ENCODE results near the gene GCNA. TPM values are rescaled to one million over a fixed set of nuclear protein-coding genes. Genes with fewer than 3 reads are reported as not detected.

GCNA gene
- total and polyA plus RNA-seq, 2 of the 13 experiments (the other 11 are each of a cell fraction or from before 2014, with no cell fraction given): 0.38 to 0.66 TPM

DNA sequence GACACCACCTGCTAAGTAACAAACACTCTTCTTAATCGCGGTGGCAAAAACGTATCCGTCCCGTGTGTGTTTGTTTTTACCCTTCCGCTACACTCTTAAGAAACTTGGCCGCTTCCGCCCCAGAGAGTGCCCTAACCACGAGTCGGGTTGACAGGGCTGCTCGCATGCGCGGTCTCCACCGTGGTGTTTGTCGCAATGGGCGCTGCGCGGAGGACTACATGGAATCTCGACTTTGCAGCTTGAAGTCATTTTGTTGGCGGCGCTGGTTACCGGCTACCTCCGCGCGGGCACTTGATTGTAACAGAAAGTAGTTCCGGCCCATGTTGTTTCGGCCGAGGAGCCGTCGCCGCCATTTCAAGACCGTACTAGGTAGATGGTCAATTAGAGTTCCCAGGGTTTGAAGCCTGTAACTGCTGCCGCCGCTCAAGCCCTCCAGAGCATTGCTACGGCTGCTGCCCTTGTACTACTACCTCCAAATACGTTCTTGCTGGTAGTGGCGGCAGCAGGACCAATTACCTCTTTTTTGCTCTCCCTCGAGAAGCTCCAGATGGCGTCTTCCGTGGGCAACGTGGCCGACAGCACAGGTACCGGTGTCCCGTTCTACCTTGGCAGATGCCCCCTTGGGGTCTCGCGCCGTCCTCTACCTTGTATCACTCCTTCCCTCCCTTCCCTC is 45.3 kb upstream of the GCNA start, which contains the start of gene OGT (continued):
- no peak for TF ChIP-seq ZFP1 (CRISPR knock-in tag; IDR thresholded peaks at IDR 0.05)
- peak; percentile 69; the same call in 1 of the 2 replicates for TF ChIP-seq ZFP90 (CRISPR knock-in tag; IDR thresholded peaks at IDR 0.05; ENCODE audit: borderline replicate concordance)
- TF ChIP-seq ZNF557 (CRISPR knock-in tag; IDR thresholded peaks at IDR 0.05): 0 out of 2 replicates have a peak, but pooled peaks have one; percentile 55
- TF ChIP-seq YEATS2 (CRISPR knock-in tag; IDR thresholded peaks at IDR 0.05; ENCODE audit: borderline replicate concordance): peak; percentile 78; the same call in 1 of the 2 replicates
- TF ChIP-seq, protein P1, sequence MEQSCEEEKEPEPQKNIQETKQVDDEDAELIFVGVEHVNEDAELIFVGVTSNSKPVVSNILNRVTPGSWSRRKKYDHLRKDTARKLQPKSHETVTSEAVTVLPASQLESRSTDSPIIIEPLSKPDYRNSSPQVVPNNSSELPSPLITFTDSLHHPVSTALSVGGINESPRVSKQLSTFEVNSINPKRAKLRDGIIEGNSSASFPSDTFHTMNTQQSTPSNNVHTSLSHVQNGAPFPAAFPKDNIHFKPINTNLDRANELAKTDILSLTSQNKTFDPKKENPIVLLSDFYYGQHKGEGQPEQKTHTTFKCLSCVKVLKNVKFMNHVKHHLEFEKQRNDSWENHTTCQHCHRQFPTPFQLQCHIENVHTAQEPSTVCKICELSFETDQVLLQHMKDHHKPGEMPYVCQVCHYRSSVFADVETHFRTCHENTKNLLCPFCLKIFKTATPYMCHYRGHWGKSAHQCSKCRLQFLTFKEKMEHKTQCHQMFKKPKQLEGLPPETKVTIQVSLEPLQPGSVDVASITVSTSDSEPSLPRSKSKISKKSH (CRISPR knock-in tag; IDR thresholded peaks at IDR 0.05; ENCODE audit: borderline replicate concordance): no peak
- TF ChIP-seq SIN3A (IDR thresholded peaks at IDR 0.05; ENCODE audit: borderline replicate concordance, low read depth, low read length): peak; percentile 90; the same call in 1 of the 2 replicates
- no peak for TF ChIP-seq ATRX (CRISPR knock-in tag; IDR thresholded peaks at IDR 0.05; ENCODE audit: borderline replicate concordance)
- TF ChIP-seq, protein P2, sequence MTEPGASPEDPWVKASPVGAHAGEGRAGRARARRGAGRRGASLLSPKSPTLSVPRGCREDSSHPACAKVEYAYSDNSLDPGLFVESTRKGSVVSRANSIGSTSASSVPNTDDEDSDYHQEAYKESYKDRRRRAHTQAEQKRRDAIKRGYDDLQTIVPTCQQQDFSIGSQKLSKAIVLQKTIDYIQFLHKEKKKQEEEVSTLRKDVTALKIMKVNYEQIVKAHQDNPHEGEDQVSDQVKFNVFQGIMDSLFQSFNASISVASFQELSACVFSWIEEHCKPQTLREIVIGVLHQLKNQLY (CRISPR knock-in tag; IDR thresholded peaks at IDR 0.05): no peak
- TF ChIP-seq, protein P3, sequence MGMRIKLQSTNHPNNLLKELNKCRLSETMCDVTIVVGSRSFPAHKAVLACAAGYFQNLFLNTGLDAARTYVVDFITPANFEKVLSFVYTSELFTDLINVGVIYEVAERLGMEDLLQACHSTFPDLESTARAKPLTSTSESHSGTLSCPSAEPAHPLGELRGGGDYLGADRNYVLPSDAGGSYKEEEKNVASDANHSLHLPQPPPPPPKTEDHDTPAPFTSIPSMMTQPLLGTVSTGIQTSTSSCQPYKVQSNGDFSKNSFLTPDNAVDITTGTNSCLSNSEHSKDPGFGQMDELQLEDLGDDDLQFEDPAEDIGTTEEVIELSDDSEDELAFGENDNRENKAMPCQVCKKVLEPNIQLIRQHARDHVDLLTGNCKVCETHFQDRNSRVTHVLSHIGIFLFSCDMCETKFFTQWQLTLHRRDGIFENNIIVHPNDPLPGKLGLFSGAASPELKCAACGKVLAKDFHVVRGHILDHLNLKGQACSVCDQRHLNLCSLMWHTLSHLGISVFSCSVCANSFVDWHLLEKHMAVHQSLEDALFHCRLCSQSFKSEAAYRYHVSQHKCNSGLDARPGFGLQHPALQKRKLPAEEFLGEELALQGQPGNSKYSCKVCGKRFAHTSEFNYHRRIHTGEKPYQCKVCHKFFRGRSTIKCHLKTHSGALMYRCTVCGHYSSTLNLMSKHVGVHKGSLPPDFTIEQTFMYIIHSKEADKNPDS (CRISPR knock-in tag; IDR thresholded peaks at IDR 0.05): no peak
- no peak for TF ChIP-seq ZNF558 (CRISPR knock-in tag; IDR thresholded peaks at IDR 0.05; ENCODE audit: borderline replicate concordance)
- no peak for TF ChIP-seq PTBP1 (IDR thresholded peaks at IDR 0.05; ENCODE audit: low read depth, low read length, poor library complexity, severe bottlenecking)
- TF ChIP-seq ZNF766 (CRISPR knock-in tag; IDR thresholded peaks at IDR 0.05; ENCODE audit: borderline replicate concordance): peak; percentile 55; the same call in 1 of the 2 replicates
- TF ChIP-seq, protein P4, sequence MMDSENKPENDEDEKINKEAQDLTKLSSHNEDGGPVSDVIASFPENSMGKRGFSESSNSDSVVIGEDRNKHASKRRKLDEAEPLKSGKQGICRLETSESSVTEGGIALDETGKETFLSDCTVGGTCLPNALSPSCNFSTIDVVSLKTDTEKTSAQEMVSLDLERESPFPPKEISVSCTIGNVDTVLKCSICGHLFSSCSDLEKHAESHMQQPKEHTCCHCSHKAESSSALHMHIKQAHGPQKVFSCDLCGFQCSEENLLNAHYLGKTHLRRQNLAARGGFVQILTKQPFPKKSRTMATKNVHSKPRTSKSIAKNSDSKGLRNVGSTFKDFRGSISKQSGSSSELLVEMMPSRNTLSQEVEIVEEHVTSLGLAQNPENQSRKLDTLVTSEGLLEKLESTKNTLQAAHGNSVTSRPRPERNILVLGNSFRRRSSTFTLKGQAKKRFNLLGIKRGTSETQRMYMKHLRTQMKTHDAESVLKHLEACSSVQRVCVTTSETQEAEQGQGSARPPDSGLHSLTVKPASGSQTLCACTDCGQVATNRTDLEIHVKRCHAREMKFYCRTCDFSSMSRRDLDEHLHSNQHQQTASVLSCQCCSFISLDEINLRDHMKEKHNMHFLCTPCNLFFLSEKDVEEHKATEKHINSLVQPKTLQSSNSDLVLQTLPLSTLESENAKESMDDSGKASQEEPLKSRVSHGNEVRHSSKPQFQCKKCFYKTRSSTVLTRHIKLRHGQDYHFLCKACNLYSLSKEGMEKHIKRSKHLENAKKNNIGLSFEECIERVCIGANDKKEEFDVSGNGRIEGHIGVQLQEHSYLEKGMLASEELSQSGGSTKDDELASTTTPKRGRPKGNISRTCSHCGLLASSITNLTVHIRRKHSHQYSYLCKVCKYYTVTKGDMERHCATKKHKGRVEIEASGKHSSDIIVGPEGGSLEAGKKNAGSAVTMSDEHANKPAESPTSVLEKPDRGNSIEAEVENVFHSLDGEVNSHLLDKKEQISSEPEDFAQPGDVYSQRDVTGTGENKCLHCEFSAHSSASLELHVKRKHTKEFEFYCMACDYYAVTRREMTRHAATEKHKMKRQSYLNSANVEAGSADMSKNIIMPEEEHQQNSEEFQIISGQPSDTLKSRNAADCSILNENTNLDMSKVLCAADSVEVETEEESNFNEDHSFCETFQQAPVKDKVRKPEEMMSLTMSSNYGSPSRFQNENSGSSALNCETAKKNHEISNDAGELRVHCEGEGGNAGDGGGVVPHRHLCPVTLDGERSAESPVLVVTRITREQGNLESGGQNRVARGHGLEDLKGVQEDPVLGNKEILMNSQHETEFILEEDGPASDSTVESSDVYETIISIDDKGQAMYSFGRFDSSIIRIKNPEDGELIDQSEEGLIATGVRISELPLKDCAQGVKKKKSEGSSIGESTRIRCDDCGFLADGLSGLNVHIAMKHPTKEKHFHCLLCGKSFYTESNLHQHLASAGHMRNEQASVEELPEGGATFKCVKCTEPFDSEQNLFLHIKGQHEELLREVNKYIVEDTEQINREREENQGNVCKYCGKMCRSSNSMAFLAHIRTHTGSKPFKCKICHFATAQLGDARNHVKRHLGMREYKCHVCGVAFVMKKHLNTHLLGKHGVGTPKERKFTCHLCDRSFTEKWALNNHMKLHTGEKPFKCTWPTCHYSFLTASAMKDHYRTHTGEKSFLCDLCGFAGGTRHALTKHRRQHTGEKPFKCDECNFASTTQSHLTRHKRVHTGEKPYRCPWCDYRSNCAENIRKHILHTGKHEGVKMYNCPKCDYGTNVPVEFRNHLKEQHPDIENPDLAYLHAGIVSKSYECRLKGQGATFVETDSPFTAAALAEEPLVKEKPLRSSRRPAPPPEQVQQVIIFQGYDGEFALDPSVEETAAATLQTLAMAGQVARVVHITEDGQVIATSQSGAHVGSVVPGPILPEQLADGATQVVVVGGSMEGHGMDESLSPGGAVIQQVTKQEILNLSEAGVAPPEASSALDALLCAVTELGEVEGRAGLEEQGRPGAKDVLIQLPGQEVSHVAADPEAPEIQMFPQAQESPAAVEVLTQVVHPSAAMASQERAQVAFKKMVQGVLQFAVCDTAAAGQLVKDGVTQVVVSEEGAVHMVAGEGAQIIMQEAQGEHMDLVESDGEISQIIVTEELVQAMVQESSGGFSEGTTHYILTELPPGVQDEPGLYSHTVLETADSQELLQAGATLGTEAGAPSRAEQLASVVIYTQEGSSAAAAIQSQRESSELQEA (CRISPR knock-in tag; IDR thresholded peaks at IDR 0.05; ENCODE audit: not compliant biosample characterization): no peak
- TF ChIP-seq, protein P5, sequence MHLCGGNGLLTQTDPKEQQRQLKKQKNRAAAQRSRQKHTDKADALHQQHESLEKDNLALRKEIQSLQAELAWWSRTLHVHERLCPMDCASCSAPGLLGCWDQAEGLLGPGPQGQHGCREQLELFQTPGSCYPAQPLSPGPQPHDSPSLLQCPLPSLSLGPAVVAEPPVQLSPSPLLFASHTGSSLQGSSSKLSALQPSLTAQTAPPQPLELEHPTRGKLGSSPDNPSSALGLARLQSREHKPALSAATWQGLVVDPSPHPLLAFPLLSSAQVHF (CRISPR knock-in tag; IDR thresholded peaks at IDR 0.05): no peak
- TF ChIP-seq AHR (CRISPR knock-in tag; IDR thresholded peaks at IDR 0.05): no peak
- peak; percentile 55 for TF ChIP-seq FOXA3 (CRISPR knock-in tag; IDR thresholded peaks at IDR 0.05)
